ENCODE data around the gene ADAMTS2. TPM values are rescaled to one million over a fixed set of nuclear protein-coding genes. Genes with fewer than 3 reads are reported as not detected.

Gene ADAMTS2
- total RNA-seq, 2 donors from 2014 or later, result not detected

- ATAC-seq, result no peak
- H3K36me3 Mint-ChIP-seq, result no peaks in the 10 kb centered on the region
- DNase-seq (ENCODE audit: low spot score in 2 of 2), result no peak
- H3K27ac Mint-ChIP-seq, result no peak overlapping the region
- H3K9me3 Mint-ChIP-seq, result peaks cover 0 to 5% of the 10 kb centered on the region in 2 donors
These were observed 164.2 kb downstream of the ADAMTS2 start for GRCh38 chr5:179180921-179181645.

DNA sequence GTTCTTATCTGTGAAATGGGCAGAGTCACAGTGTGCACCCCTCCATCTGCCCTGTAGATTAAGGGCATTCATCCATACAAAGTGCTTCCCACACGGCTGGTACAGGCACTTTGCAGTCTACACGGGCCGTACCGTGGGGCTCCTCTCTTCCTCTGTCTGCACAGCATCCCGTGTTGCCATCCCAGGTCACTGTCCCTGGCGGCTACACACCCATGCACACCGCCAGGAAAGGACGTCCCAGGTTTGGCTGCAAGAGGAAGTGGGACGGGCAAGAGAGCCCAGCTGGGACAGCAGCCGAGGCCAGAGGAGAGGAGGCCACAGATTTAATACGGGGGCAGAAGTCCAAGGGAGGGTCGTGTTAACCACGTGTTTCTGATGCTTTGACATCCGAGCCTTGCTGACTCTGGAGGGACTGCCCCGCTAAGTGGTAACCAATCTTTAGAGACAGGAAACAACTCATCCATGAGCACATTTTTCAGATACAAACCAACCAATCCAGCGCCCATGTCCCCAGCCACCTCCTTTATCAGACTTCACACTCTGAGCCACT lies 165.1 kb downstream of the ADAMTS2 start:
- ATAC-seq (no peak), DNase-seq (ENCODE audit: low spot score in 2 of 2) (no peak)
- no peak overlapping the region for H3K27ac Mint-ChIP-seq
- peaks cover 0 to 5% of the 10 kb centered on the region in 2 donors for H3K9me3 Mint-ChIP-seq
- H3K36me3 Mint-ChIP-seq, result no peaks in the 10 kb centered on the region

GRCh38 chr5:179177711-179178575 lies 167.3 kb downstream of the ADAMTS2 start:
- ATAC-seq (no peak), DNase-seq (ENCODE audit: low spot score in 2 of 2) (no peak)
- no peaks in the 10 kb centered on the region for H3K36me3 Mint-ChIP-seq
- H3K9me3 Mint-ChIP-seq, result peaks cover 0 to 5% of the 10 kb centered on the region in 2 donors
- H3K27ac Mint-ChIP-seq, result no peak overlapping the region

DNA sequence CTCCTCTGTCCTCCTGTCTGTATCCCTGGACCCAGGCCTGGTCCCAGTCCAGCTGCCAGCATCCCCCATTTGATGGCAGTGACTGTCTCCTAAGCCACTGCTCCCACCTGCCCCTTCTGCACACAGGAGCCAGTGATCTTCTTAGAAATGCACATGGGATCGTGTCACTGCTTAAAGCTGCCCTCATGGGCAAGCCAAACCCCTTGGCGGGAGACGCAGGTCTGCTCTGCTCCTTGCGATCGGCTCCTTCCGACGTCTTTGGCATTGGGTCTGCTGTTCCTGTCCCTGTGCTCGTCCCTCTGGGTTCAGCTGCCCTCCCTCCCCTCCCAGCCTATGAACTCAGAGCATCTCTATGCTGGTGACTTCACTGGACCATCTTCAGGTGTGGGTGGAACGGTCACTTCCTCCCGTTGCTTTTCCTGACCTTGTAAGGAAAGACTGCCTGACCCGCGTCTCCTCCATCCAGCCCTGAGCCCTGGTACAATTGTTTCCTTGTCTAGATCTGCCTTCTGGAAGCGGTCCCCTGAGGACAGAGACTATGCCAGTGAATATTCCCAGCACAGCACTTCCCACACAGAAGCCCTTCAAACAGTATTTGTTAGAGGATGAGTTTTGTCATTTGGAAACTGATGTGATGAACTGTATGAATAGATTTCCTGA lies 168.6 kb downstream of the ADAMTS2 start:
- Mint-ChIP-seq H3K9me3 (peaks cover 0 to 5% of the 10 kb centered on the region in 2 donors), H3K27ac (no peak overlapping the region), H3K36me3 (no peaks in the 10 kb centered on the region)
- DNase-seq (ENCODE audit: low spot score in 2 of 2) (no peak), ATAC-seq (no peak)

DNA sequence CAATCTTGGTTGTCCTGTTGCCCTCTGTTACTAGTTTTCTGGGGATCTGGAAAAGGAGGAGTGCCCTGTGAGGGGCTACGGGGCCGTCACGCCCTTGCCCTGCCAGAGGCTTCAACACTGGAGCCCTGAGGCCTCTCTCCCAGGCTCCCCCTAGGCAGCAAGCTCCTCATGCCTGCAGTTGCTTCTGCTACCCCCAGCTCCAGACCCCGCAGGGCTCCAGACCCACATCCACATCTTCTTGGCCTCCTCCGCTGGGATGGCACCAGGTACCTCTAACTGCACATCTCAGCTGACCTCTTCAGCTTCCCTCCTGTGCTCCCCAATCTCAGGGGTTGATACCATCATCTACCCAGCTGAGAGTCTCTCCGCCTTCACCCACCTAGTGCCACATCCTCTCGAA lies 169.1 kb downstream of the ADAMTS2 start:
- DNase-seq (ENCODE audit: low spot score in 2 of 2) (no peak), ATAC-seq (no peak)
- Mint-ChIP-seq H3K9me3 (peaks cover 0 to 5% of the 10 kb centered on the region in 2 donors), H3K36me3 (no peaks in the 10 kb centered on the region), H3K27ac (no peak overlapping the region)

GRCh38 chr5:179171816-179172745 lies 173.2 kb downstream of the ADAMTS2 start:
- ATAC-seq, result no peak
- Mint-ChIP-seq H3K9me3 (no peaks in the 10 kb centered on the region), H3K27ac (no peak overlapping the region), H3K36me3 (no peaks in the 10 kb centered on the region)
- no peak for DNase-seq (ENCODE audit: low spot score in 2 of 2)

DNA sequence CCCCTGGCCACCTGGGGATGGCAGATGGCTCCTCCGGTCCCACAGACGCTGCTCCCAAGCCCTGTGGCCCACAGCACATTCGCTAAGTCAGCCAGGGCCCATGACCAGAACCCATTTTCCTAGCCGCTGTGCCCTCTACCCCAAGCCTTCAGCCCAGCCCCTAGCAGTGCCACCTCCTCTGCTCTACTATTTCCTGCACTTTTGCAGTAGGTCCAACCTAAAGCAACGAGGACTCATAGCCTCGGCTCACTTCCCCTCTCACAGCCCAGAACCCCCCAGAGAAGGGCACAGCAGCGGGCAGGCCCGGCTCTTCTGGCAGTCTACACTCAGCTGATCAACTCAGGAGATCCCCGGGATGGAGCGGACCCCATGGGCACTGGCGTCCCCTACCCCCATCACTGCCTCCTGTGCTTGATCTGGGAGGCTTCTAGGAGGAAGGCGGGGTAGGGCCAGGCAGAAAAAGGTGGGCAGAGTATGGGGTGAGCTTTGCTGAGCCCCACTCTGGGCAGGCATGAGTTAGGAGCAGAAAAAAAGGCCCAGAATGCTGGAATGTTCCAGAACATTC lies 173.9 kb downstream of the ADAMTS2 start:
- peak overlapping the region in 1 of 2 donors; percentile 81 for H3K27ac Mint-ChIP-seq
- no peaks in the 10 kb centered on the region for H3K9me3 Mint-ChIP-seq
- H3K36me3 Mint-ChIP-seq, result no peaks in the 10 kb centered on the region
- ATAC-seq (no peak), DNase-seq (ENCODE audit: low spot score in 2 of 2) (no peak)

GRCh38 chr5:179170606-179171005 lies 174.7 kb downstream of the ADAMTS2 start:
- DNase-seq (ENCODE audit: low spot score in 2 of 2) (no peak), ATAC-seq (no peak)
- Mint-ChIP-seq H3K9me3 (no peaks in the 10 kb centered on the region), H3K36me3 (no peaks in the 10 kb centered on the region), H3K27ac (peak overlapping the region in 1 of 2 donors; percentile 55)

GRCh38 chr5:179169836-179170235 lies 175.4 kb downstream of the ADAMTS2 start:
- Mint-ChIP-seq H3K36me3 (no peaks in the 10 kb centered on the region), H3K27ac (no peak overlapping the region), H3K9me3 (no peaks in the 10 kb centered on the region)
- ATAC-seq, result no peak
- DNase-seq (ENCODE audit: low spot score in 2 of 2), result no peak

GRCh38 chr5:179168664-179169063 lies 176.6 kb downstream of the ADAMTS2 start:
- ATAC-seq (no peak), DNase-seq (ENCODE audit: low spot score in 2 of 2) (no peak)
- H3K36me3 Mint-ChIP-seq, result no peaks in the 10 kb centered on the region
- no peak overlapping the region for H3K27ac Mint-ChIP-seq
- no peaks in the 10 kb centered on the region for H3K9me3 Mint-ChIP-seq

- no peaks in the 10 kb centered on the region for H3K9me3 Mint-ChIP-seq
- no peaks in the 10 kb centered on the region for H3K36me3 Mint-ChIP-seq
- no peak for ATAC-seq
- H3K27ac Mint-ChIP-seq, result no peak overlapping the region
- no peak for DNase-seq (ENCODE audit: low spot score in 2 of 2)
These were observed 177.3 kb downstream of the ADAMTS2 start for GRCh38 chr5:179167871-179168451.

DNA sequence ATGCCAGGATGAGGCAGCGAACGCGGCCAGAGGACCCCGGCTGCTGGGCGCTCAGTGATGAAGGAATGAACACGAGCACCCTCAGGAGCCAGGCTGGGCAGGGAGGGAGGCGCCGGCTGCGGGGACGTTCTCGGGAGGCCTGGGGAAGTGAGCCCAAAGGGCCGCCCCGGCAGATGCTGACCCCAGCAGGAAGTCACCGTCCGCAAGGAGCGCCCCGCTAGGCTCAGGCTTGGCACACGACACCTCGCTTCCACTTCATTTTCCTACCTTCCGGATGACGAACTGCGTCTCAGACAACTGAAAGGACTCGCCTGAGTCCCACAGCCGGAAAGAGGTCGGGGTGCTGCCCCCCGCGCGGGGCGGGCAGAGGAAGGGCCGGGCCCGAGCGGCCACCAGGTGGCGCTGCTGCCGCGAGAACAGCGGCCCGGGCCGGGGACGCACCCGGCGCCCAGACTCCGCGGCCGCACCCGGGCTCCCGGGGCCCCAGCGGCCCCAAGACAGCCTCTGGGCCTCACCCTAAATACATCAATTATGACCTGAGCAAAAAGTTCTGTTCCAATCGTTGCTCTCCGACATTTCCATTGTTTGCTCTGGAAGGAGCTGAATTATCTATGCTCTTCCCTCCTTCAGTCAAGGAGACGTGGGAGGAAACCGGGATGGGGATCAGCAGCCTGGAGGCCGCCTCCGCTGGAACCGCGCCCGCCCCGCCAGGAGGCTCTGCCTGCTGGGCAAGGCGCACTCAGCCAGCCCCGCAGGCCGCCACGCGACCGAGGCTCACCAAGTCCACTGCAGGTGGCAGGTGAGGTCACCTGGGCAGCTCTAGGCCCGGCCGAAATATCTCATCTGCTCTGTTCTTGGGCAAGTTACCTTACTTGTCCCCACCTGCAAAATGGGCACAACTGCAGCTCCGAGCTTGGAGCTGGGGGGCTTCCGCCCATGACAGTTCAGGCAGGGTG lies 178.1 kb downstream of the ADAMTS2 start:
- Mint-ChIP-seq H3K36me3 (no peaks in the 10 kb centered on the region), H3K27ac (no peak overlapping the region), H3K9me3 (no peaks in the 10 kb centered on the region)
- peak; percentile 80 to 81 for DNase-seq (ENCODE audit: low spot score in 2 of 2)
- peak; percentile 91 to 94 for ATAC-seq

- ATAC-seq (peak; percentile 11 to 14), DNase-seq (ENCODE audit: low spot score in 2 of 2) (no peak)
- H3K9me3 Mint-ChIP-seq, result peaks cover 0 to 4% of the 10 kb centered on the region in 2 donors
- no peak overlapping the region for H3K27ac Mint-ChIP-seq
- no peaks in the 10 kb centered on the region for H3K36me3 Mint-ChIP-seq
These were observed 178.9 kb downstream of the ADAMTS2 start for GRCh38 chr5:179166171-179166885.

Measured in activated naive CD4-positive, alpha-beta T cell treated with anti-CD3 and anti-CD28 coated beads, Interleukin-2, amount 50 U/mL, for 72 hours (primary cell).